ENCODE data around the gene BRINP1.

GRCh38 chr9:119280740-119281485, 88.3 kb downstream of the BRINP1 start:
- TF ChIP-seq POLR2A (IDR thresholded peaks at IDR 0.05) (no peak), CTCF (IDR thresholded peaks at IDR 0.05) (no peak)
